HG02852 (cell line): ENCODE results near the gene CDK5RAP3.

ENCODE experiments used
- ATAC-seq: cut with Tn5 transposase; IDR thresholded peaks from one replicate; pipeline ENCODE4 v1.9.1; 2021; ENCODE audit warnings: mild to moderate bottlenecking, moderate library complexity; ENCODE audit not compliant: unreplicated experiment

The CDK5RAP3 gene

DNA sequence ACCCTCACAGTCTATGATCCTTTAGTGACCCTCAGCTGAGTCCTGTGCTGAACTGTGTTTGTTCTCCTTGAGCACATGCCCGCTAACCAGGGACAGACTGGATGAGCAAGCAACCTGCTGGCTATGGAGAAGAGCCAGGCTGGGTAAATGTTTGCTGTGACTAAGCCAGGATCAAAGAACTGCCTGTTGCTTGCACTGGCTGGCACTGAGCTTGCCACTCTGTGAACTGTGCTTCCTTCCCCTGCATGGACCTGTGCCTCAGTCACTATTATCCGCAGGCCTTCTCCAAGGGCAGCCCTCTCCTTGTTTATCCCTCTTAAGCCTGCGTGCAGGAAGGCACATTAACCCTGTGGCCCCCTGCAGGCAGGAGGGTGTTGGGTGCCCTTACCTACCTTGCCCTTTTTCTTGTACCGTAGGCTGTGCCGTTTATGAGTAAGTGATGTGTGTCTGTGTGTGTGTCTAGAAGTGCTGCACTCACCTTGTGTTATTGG lies 22.2 kb upstream of the CDK5RAP3 start:
- ATAC-seq: no peak

DNA sequence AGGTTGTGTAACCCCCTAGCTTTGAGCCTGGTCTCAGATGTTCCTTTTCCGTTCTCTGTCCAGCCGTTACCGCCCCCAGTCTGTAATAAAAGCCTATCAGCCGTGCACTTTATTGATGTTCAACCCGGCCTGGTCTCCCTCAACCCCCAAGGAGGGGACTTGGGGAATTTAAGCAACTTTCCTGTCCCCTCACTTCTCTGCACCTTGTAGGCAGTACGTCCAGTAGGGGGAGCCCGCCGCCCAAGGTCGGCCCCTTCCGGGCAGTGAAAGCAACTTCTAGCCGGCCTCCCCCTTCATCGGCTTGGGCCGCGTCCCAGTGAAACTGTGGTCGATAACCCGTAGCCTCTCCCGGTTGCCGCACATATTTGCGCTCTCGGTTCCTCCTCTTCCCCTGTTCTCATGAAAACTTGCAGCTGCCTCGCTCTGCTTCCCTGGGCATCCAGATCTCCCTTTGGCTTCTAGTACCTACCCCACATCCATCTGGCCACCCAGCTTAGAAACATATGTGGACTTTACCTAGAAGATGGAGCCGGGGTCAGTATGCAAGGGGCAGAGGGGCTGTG lies 21.6 kb upstream of the CDK5RAP3 start:
- ATAC-seq: no peak

DNA sequence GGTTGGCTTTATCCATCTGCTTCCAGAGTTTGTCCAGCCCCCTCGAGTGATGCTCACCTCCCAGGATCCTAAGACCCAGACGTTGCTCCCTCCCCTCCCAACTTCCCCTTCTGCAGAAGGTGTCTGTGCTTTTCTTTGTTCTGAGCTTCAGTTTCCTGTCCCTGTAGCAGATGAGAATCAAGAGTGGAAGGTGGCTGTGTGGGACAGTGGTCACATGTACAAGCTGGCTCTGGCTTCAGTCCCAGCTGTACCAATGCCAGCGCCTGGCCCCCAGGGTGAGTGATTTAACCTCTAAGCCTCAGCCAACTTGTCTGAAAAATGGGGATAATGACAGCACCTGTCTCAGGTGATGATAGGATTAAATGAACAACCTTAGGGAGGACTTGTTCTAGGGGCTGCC lies 21.0 kb upstream of the CDK5RAP3 start:
- no peak for ATAC-seq

DNA sequence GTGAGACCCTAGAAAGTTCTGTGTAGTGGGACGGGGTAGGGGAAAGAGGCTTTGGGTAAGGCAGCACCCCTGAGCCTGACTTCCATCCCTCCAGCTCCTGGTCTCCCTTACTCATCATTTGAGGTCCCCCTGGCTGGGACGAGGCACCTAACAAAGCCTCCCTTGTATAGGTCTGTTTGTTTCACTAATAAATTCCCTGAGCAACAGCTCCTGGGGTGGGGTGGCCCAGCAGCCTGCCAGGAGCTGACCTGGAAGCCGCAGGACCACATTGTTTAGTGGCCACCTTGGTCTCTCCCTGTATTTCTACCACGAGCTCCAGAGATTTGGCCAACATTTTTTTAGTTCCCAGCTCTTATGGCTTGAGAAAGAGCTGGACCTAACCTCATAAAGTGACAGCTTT lies 20.5 kb upstream of the CDK5RAP3 start:
- no peak for ATAC-seq

DNA sequence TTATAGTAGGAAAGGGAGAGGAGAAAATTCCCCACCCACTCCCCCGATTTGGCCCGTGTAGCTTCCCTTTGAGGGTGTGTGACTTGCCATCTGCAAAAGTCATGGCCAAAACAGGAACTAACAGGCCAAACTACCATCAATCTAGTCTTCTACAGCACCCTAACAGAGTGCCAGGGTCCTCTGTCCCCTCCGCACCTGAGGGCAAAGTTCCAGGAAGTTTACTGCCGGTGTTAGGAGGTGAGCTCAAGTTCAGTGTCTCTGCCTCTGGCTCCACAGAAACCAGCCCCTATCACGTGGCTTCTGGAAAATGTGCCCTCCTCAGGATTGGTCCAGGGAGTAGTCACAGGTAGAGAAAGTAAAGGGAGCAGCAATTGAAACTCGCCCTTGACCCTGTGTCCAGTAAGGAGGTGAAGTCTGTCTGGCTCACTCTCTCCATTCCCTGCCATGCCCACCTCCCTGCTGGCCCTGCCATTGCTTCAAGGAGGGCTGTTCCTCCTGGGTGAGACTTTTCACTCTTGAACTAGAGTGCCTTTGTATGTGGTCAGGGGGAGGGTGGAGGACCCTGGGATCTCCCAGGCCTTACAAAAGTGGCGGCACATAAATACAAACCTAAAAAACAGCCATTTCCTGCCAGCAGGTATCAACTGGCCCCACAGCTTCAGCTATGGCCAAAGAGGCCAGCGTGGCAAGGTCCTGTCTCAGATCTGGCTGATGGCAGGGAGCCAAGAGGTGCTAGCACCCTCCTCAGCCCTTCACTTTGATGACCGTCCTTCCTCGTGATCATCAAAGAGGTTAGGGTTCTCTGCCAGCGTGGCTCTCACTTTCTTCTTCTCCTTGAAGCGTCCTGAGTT lies 18.5 kb upstream of the CDK5RAP3 start:
- no peak for ATAC-seq

DNA sequence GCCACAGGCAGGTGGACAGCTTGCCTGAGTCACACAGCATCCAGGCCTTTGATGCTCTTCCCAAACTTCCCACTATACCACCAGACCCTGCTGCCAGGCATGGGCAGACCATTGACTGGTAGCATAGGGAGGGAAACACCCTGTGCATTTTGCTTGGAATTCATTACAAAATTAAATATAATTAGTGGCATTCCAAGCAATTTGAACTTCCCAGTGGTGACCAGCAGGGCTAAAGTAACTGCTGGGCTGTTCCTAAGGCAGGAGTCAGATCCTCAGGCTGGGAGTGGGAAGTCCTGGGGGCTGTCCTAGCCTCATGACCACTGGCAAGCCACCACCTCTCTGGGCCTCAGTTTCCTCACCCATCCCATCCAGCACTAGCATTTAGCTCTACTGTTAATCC lies 17.0 kb upstream of the CDK5RAP3 start:
- ATAC-seq: no peak

DNA sequence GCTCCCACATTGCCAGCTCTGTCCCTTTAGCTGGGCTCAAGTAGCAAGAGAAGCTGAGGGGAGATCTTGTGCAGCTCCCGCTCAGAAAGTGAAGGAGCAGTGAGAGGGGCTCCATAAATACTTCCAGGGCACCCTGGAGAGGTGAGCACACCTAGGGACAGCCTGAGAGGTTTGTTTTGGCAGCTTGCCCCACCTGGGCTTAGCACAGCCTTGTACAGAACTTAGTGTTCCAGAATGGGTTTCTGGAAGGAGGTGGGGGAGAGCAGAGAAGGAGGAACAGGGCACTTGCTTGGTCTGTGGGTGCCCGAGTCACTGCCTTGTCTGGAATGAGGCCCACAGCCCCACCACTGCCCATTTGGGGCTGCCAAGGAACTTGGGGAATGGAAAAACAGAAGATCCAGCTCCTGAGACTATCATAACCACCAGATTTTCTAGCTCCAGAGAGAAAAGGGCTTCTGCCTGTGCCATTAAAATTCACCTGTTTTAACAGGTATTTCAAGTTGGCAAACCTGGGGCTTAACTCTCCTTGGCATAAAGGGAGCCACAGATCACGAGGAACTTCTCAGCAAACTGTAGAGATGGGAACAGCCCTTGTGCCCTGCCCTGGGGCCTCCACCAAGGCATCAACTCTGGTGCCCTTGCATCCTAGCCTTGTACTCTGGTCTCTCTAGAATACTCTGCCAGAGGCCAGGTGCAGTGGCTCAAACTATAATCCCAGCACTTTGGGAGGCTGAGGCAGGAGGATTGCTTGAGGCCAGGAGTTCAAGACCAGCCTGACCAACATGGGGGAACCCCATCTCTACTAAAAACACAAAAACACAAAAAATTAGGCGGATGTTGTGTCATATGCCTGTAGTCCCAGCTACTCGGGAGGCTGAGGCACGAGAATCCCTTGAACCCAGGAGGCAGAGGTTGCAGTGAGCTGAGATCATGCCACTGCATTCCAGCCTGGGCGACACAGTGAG lies 15.1 kb upstream of the CDK5RAP3 start:
- no peak for ATAC-seq

DNA sequence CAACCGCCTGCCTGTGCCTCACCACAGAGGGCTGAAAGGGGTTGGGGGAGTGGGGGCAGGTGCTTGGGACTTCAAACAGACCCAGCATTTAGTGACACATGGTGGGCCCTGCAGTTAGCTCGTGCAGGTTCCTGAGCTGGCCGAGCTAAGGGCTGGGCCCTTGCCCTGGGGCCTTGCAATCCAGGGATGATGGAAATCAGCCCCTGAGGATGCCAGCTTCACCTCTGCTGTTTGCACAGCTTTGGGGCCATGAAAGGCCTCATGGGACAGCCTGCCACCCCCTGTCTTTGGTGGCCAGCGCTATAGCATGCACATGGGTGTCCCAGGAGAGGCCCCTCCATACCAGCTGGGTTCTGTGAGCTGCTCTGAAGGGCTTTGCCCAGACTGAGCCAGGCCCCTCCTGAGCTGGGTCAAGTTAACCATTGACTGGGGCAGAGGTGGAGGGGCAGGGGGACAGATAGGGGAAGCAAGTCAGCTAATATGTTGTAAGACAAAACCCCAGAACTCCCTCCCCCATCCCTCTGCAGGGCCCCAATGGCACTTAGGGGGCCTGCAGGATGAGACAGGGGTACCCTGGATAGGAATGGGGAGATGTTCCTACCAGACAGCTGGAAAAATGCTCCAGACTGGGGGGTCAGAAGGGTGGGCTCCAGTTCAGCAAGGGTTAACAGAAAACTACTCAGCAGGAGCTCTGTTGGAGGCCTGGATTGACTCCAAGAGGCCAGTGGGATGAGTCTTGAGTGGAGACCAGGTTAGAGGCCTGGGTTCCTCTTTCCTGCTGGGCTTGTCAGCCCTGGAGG lies 13.9 kb upstream of the CDK5RAP3 start:
- ATAC-seq: no peak

DNA sequence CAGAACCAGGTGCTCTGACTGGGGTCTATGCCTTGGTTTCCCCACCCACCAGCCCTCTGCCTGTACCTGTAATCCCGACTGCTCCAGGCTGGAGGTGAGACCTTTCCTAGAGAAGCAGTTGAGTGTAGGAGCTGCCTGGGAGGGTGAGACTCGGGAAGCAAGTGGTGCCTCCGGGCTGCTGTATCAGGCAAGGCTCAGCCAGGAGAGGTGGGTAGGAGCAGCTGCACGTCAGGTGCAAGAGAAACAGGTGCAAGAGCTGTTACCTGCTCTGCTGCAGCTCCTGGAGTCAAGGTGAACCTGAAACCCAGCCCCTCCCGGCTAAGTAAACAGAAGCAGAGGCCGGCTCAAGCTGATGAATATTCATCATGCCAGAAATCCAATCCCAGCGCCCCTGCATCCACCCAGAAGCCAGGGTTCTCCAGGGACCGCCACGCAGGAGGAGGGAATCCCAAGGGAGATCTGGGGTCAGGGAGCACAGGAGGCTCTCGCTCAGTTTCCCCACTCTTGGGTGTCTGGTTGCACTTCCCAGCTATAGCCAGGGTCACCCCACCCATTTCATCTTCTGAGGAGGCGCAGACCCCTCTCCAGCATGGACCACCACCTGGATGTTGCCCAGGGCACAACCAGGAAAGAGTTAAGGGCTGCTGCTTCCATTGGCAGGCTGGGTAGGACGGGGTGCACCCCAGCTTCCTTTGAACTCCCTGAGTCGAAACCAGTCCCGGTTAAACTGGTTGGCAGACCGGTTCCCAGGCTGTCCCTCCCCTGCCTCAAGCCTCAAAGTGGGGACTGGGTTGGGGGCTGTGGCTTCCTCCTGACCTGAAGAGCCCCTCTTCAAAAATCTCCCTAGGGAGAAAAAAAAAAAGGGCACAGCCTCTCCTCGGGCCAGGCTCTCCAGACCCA lies 13.1 kb upstream of the CDK5RAP3 start, which contains the start of gene PRR15L:
PRR15L (minus strand) TSS at position 293 of the 900 bp plus-strand sequence. CDS start 4,649 bp downstream, outside the sequence.
- no peak for ATAC-seq

DNA sequence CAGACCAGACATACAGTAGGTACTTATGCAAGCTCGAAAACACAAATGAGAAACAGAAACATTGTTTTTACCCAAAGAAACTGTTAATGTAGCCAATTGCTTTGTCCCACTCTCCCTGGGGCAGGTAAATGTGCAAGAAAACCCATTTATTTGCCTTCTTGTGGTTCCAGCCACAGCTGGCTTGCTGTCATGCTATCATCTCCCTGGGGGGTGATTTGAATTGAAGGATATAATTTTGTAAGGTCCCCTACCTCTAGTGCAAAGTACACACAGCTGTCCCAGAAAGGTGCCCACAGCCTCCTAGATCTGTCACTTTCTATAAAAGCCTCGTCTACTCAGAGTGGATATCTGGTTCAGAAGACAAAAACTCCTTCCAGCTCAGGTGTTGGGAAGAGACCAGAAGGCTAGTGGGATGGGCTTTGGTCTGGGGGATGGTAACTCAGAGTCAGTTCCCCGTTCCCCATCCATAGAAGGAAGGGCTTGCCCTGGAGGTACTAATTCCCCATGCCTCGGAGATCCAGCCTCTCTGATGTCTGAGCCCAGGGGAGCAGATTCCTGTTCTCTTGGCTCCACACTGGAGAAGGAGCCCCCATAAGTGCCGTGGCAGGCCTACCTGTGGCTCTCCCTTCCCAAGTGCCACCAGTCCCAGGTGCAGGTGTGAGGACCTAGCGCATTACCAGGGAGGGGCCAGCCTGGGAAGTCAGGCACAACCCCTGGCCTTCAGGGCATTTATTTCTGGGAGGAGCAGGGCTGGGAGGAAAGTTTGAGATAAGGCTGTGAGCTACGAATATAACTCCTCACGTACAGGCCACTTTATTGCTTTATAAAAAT lies 10.9 kb upstream of the CDK5RAP3 start:
- no peak for ATAC-seq

DNA sequence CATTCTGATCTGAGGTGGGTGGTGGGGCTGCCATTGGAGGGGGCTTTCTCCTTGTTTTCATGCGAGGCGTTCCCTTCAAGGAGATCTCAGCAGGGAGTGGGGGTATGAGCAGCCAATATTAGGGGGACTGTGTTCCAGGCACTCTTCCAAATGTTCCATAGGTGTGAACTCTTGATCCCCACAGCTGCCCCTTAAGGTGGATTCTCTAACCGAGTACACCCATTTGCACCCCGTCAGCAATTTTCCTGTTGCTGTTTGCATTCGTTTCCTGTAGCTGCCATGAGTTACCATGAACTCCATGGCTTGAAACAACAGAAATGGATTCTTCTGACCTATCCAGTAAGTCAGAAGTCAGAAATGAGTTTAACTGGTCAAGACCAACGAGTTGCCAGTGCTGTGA lies 9.5 kb upstream of the CDK5RAP3 start:
- ATAC-seq: no peak

DNA sequence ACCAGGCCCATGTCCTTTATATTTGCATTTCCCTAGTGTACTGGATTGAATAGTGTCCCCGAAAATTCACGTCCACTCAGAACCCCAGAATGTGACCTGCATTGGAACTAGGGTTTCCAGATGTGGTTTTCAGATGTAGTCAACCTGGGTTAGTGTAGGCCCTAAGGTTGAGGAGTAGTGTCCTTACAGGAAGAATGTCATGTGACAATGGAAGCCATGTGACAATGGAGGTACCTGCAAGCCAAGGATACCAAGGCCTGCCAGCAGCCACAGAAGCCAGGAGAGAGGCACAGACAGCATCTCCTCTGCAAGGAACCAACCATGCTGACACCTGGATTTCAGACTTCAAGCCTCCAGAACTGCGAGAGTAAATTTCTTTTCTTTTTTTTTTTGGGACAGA lies 8.0 kb upstream of the CDK5RAP3 start:
- ATAC-seq: no peak

DNA sequence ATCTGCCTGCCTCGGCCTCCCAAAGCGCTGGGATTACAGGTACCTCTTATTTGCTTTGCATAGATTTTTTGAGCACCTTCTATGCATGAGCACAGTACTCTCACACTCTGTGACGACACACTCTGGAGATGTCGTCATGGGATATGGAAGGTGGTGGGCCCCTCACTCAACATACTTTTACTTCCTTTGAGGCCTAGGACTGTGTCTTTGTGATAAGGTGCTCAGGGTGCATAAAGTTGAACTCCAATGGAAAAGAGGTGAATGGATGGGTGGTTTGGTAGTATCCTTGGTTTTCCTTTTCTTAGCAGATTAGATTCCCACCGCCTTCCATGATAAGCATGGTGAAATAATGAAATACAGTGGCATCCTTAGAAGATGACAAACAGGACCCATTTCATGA lies 6.1 kb upstream of the CDK5RAP3 start:
- no peak for ATAC-seq

DNA sequence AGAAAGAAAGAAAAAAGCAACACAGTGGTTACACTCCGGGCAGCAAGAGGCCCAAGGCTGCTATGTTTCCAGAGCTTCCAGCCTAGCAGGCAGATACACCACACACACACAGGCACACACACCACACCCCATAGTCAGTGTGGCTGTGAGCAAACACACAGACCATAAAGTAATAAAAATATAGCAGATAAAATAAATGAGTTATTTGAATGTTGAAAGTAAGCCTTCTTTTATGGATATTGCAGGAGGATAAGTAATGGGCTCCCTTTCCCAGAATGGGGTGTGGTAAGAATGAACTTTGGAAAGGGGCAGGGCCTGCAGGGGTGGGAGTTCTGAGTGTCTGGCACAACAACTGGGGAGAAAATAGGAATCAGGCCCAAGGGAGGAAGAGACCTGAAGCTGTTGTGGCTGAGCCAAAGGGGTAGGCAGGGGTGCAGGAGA lies 4.8 kb upstream of the CDK5RAP3 start:
- ATAC-seq: no peak

DNA sequence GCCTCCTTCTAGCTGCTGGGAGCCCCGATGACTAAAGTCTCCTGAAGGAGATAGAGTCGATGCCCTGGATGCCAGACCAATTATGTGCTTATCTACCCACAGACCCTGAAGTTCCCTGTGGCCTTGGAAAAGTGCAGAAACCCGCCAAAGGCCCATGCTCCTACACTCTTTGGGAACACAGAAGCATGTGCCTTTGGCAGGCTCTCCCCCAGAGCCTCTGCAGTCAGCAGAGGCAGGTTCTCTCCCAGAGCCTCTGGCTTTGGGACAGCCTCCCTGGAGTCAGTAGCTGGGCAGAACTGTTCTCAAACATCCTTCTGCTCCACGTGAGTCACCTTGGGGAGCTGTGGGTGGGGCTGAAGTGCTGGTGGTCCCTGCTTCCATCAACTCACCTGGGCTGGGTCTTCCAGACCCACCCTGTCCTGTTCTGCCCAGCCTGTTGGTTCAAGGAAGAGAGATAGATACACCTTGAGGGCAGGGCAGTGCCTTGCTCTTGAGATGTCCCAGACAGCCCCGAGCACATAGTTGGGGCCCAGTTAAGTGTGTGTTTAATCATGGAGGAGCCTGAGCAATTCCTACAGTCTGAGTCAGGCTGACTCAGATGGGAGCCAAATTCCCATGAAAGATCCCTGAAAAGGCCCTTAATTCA lies 3.2 kb upstream of the CDK5RAP3 start:
- no peak for ATAC-seq

DNA sequence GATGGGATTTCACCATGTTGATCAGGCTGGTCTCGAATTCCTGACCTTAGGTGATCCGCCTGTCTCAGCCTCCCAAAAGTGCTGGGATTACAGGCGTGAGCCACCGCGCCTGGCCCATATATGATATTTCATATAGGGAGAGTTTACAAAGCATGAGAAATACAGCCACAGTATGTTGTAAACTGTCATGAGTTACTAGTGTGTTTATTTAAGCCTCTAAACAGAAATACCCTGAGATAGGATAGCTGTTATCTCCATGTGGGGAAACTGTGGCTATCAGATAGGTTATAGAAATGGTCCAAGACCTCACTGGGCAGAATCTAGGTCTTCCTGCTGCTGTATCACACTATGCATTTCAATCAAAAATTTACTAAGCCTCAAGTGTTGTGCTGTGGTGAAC lies 2.1 kb upstream of the CDK5RAP3 start:
- no peak for ATAC-seq

DNA sequence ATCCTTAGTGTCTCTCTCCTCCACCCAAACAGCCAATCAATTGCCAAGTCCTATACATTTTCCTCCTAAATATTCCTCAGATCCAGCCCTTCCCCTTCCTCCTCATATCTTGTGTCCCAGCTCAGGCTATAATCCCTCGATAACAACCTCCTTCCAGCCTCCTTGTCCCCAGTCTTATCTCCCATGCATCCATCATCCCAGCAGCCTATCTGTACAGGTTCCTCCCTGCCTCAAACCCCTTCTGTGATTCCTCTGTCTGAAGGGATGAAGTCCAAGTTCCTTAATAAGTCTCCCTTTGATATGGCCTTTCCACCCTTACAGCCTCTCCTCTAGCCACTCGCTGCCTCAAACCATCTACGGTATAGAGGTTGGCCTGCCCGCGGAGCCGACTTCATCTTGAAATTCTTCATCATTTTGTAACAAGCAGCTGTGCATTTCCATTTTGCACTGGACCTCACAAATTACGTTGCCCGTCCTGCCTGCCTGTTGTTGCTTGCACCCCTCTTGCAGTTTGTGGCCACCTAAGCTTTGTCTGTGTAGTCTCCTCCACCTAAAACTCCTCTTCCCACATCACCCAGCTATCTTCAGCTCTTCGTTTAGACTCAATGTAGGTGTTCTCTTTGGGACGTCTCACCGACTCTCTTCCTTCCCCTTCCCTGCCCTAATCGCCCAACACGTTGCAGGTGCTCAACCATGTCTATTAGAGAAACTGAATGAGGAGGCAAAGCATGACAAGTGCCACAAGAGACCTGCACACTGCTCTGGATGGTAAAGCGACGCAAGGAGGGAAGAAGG lies 786 bp upstream of the CDK5RAP3 start:
- no peak for ATAC-seq
